8988T (cell line): ENCODE measurements around the gene RHOJ.

ENCODE experiments used
- DNase-seq: peaks from one replicate; pipeline ENCODE4 v3.0.0; 2011

The RHOJ gene

DNA sequence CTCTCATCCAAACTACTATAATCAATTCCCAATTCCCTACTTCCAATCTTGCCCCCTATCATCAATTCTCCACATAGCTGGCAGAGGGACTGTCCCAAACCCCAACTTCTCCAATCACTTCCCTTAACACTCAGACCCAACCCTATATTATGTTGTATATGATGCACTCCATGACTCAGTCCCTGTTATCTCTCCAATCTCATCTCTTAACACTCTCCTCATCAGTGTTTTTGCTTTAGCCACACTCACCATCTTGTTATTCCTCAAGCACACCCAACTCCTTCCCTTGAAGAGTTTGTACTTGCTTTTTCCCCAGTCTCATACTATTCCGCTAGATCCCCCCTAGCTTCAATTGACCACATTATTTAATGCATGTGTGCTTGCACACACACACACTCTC is 4.9 kb downstream of the RHOJ start:
- no peak for DNase-seq

DNA sequence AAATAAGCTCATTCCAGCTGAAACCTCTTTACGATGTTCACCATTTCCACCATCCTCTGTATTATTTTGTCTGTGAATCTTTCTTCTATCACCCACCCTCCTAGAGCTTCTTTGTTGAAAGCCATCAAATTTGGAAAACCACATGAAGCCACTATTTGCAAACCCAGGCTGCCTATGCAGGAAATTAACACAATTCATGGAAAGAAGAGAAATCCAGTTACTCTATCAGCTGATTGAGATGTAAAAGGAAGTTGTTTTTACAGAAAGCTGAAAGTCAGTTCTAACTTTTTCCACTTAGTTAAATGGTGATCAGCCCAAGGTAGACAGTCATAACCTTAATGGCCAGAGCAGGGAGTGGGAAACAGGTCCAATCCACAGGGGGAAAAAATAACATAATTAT is 6.6 kb downstream of the RHOJ start:
- DNase-seq: no peak

DNA sequence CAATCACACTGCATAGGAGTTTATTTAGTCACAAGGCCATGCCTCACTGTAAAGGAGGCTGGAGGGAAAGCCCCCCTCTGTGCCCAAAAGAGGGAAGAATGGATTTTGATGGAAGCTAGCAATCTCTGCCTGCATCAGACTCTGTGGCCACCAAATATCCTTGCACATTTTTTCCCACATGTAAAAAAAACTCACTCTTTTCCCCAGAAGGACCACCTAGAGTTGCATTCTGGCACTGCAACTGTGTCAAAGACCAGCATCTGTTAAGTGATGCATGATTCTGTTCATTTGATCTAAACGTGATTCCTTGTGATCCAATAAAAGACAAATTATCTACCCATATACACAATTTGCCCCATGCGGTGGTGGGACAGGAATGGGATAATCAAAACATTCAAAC is 8.0 kb downstream of the RHOJ start:
- no peak for DNase-seq

DNA sequence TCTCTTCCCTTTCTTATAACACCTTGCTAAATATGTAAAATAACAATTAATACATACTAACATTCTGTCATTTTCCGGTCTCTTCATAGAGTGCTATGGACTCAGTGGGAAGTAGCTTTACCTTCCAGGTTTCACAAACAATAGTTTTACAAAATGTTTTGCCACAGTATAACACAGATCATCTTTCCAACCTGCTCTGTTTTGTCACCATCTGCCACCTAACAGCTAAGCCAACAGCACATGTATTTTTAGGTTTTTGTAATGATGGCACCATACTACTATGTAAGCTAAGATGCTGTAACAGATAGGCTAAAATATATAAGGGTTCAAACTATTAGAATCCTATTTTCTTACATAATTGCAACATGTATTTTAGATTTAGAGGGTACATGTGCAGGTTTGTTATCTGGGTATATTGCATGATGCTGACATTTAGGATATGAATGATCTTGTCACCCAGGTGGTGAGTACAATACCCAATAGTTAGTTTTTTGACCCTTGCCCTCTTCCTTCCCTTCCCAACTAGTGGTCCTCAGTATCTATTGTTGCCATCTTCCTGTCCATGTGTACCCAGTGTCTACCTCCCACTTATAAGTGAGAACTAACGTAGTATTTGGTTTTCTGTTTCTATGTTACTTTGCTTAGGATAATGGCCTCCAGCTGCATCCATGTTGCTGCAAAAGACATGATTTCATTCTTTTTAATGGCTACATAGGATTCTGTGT is 8.7 kb downstream of the RHOJ start:
- no peak for DNase-seq

DNA sequence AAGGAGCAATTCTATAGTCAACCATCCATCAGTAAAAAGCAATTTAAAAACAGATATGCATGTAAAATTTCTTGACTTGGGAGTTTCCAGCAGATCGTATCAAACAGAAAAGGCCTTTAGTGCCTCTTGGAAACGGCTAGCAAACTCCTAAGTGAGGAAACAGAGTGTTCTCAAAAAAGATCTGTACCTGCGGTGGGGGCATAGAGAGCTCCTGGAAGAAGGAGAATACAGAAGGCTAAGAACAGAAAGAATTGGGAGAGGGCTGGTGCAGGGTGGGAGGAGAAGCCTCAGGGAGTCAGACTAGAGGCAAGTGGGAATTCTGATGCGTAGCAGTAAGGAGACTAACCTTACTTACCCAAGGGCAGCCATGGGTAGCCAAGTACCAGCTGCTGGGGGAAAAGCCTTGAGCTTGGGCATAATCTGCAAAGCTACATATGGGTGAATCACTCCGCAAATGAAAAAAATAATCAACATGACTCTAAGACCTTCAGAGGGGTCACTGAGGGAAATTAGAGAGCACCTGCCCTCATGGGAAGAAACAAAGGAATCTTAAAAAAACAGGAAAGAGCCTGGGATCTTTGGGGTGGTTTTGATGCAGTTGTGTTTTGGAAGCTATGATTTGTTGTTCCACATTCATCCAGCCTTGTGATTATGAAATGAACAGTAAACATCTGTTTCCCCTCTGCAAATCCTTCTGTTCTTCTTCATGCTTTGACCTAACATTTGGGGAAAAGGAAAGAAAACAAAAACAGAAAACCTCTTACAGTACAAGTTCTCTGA is 10.4 kb downstream of the RHOJ start:
- DNase-seq: no peak

DNA sequence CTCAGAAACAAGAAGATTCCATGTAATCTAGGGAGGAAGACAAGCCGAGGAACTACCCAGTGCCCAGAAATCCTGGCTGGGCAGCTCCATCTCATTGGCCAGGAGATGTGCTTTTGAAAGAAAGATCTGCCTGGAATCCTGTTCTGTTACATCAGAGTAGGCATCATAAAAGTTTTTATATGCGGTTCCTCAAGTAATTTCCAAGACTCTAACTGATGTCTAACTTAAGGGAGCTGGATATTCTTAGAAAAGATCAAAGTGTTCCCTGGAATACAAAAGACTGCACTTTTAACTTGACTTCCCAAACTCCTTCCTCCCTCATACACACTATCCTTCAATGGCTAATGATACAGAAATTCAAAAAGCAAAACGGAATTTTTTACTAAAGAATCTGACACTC is 16.3 kb downstream of the RHOJ start:
- no peak for DNase-seq

DNA sequence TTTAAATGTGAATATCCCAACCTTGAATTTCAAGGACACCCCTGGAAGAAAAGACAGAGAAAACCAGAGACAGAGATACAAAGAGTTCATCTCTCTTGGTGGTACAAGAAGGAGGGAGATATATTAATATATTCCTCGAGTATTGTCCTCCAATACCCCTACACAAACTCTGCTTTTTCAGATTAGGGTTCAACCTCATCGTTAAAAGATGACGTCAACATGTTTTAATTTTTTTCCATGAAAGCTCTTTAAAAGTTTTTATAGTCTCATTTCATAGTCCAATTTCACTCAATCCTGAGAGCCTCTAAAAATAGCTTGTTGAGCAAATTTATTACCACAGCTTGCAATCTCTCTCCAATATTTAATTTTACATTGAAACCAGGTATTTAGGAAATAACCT is 19.4 kb downstream of the RHOJ start:
- DNase-seq: no peak

DNA sequence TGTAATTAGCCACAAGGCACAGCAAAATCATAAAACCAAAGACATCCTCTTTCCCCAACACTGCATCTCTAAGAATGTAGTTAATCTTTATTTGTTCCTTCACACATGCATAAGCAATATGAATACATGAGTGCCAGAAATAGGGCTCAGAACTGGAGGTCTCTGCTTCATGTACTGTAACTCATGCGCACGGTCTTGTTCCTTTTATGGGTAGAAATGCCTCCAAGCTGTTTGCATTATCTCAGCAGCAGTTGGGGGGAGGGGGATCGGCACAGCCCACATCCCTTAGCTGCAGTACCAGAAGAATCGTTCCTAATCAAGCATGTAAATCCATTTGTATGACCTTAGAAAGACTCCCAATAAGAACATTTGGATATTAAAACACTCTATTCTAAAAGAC is 20.0 kb downstream of the RHOJ start:
- DNase-seq: no peak

DNA sequence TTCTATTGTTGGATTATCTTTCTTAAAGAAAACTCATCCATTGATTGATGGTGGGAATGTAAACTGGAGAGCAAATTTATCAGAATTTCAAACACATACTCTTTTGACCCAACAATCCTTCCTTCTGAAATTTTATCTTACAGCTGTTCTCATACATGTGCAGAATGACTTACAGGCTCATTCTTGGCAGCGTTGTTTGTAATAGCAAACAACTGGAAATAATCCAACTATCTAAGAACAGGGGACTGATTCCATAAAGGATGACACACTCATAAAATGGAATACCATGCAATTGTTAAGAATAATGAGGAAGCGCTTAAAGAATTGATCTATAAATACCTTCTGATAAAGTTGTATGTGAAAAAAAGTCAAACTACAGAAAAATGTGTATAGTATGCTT is 24.0 kb downstream of the RHOJ start:
- DNase-seq: no peak

DNA sequence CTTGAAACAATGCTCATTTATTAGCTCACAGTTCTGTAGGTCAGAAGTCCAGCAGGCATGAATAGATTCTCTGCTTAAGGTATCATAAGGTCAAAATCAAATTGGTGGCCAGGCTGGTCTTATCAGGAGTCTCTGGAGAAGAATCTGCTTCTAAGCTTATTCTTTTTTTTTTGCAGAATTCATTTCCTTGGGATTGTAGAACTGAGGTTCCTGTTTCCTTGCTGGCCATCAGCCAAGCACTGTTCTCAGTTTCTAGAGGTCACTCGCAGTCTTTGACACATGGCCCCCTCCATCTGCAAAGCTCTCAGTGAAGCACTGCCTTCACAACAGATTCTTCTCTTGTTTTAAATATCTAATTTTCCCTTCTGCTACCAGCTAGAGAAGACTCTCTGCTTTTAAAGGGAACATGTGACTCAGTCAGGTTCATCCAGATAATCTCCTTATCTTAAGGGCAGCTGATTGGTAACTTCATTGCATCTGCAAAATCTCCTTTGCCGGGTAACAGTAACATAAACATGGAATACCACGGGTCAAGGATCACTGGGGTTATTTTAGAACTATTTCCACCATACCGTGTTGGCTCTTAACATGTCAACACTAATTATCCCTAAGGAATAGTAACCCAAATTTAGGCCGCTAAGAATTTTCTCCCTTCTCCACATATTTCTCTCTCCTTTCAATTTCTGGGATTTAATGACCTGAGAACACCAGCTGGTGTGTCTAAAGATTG is 25.3 kb downstream of the RHOJ start:
- no peak for DNase-seq

DNA sequence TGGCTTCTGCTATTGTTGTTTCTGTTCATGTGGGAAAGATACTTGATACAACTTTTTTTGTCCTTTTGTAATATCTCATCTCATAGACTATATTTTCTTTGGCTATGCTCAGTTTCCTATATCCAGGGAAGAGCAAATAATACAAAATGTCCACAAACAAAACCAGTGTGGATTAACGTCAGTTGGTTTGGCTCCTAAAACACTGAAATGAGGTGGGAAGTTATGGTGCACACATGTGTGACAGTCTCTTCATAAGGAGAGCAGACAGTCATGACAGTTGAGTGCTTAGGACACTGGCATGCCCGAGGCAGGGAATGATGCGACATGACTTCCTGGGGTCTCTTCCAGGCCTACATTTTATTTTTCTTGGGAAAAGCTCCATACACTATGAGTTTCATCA is 27.5 kb downstream of the RHOJ start:
- no peak for DNase-seq

DNA sequence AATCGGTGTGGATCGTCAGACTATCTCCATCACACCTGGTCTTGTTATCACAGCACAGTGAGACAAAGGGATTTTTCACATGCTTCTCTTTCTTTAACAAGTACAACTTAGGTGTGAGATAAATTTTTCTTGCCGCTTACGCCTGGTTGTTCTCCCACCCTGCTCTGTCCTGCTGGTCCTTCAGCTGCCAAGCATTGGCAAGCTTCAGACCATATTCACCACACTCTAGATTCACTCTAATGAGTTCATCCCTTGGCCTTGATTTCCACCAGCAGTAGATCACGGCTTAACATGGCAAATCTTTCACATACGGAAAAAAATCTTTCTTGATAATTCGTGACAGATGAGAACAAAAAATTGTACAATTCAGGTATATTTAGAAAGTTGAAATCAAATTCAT is 33.5 kb downstream of the RHOJ start:
- no peak for DNase-seq

DNA sequence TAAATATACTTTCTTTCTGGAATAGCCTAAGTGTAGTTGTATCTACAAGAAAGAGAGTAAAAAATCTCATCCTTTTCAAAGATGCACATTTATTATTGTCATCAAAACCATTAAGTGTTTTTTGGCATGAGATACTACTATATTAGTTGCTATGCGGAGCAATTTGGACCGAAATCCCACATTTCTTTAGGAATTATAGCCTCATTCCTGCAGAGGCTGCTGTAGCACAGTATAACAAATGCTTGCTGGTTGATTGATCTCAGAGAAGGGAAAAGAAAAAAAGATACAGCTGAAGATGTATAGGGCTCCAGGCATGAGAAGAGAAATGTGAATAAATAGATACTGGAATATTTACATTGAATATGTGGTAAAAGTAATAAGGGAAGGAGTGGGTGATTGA is 36.0 kb downstream of the RHOJ start:
- DNase-seq: no peak

DNA sequence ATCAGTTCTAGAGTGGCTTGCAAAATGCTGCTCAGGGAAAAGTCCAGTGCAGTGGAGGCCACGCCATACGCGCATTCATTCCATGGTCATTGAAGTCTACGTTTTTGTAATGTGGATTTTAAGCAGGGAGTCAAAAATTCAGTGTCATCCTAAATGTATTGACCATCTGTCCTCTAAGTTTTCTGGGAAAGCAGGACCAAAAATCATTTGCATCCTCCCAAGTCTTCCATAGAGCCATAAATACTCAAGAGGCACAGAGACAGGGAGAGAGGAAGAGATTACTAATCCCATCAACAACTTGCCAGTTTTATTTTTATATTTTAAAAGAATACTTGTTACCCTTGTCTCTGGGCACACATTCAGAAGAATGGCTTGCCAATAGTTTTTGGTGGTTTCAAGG is 36.9 kb downstream of the RHOJ start:
- no peak for DNase-seq

DNA sequence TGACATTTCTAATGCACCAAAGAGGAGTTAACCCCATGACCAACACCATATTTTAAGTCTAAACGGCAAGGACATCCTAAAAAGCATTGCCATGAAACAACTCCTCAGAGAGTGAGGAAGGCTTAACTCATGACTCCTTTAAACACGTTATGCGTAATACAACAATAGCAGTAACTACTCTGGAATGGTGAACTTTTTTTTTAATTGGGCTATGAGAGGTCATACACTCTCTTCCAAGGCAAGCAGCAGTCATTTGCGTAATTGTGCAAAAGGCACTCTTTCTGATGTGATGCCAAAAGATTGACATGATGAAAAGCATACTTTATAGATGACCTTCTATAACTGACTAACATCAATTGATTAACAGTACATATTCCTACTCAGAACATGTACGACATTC is 39.4 kb downstream of the RHOJ start:
- no peak for DNase-seq

DNA sequence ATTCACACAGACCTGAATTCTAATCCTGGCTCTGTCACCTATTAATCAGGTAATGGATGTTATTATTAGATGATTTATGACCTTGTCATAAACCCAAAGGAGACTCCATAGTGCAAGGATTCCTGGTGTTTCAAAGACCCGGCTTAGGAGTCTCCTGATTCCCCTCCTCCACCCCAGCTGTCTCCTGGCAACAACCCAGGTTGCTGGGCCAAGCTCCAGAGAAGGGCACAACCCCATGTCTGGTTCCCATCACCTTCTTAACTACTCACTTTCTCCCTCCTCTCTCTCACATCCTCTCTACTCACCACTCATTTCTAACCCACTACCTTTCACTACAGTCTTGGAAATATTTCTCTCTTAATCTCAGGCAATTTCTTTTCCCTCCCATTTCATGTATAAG is 41.6 kb downstream of the RHOJ start:
- no peak for DNase-seq

DNA sequence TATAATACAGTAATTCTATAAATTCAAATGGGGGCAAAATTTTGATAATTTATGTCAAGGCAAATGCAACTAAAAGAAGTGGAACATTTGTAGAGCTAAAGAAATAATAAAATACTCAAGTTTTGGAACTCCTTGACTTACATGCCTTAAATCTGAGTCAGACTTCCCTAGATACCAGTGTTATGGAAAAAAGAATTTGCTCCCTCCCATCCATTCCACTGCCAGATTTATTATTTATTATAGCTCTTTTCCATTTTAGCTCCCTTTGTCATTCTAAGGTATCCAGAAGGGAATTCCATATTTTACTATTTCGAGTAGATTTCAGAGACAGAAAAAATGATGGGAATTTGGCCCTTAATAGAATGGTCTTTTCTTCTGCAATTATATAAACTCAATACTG is 44.0 kb downstream of the RHOJ start:
- no peak for DNase-seq

DNA sequence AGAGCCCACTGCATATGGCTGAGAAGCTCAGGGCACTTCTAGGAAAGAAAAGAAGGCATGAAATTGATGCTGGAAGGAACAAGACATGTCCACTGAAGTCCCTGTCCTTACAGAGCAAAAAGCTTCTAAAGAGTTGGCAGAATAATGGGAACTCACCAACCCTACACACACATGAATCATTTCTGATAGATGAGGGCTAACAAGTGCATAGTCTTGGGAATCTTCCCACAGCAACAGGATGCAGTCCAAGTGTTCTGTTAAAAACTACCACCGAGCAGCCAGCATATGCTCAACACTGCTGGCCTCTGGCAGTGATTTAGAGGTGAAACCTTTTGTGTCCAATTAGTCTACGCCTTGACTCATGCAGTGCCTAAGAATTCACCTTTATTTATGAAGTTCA is 44.8 kb downstream of the RHOJ start:
- DNase-seq: no peak

DNA sequence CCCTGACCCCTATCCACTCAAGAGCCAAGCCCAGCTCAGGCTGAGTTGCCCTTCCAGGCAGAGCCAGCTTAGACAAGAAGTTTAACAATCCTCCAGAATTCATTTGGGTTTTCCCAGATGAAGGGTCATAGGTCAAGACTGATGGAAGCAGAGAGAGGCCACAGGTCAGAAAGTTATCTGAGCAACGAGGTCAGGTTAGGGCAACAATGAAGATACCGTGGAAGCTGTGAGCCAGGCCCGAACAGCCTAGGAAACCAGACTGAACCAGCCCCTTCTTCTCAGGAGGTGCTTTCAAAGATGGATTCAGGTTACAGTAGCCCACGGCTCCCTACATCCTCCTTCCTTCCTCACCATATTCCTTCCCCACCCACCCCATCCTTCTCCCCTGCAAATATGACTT is 53.1 kb downstream of the RHOJ start:
- no peak for DNase-seq

DNA sequence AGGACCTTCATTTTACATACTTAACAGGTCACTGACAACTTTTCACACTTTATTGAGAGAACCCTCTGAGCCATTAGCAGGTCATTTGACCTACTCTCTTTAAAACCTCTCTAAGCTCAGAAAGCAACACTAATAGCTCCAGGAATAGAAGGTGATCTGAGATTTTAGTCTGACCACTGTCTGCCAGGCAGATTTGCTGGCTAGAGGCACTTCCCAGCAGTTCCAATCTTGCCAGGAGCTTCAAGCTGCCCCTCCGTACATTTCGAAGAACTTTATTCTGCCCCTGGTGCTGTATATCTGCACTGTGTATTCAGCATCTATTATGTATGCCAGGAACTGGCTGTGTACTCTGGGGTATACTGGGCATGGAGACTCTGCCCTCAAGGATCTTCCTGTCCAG is 58.2 kb downstream of the RHOJ start:
- no peak for DNase-seq

DNA sequence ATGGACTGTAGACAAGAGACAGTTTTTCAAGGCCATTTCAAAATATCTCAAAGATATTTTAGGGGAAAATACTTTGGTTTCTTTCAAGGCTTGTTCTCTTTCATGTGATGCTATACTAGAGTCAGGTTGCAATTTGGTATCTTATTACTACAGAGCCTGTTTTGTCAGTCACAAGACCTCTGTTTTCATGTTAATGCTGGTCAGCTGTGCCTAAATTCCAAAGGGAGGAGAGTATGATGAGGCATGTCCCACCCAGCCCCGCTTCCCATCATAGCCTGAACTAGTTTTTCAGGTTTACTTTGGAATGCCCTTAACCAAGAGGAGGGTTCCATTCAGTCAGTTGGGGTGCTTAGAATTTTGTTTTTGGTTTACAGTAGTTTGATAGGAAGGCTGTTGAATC is 61.9 kb downstream of the RHOJ start:
- DNase-seq: no peak

DNA sequence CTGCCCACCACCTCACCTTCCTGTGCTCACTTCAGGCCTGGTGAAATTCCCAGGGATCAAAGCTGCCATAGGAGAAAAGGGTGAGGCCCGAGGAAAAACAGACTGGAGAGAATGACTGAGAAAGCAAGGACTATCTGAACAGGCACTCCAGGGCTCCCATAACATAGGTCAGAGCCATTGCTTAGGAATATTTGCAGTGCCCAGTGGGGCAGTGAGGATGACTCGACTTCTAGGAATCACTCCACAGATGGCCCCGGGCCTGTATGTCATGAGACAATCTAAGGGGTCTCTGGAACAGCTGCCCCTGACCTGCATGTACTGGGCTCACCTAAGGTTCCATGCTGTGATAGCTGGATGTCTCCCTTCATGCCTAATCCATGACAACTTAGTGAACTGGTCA is 62.9 kb downstream of the RHOJ start:
- no peak for DNase-seq

DNA sequence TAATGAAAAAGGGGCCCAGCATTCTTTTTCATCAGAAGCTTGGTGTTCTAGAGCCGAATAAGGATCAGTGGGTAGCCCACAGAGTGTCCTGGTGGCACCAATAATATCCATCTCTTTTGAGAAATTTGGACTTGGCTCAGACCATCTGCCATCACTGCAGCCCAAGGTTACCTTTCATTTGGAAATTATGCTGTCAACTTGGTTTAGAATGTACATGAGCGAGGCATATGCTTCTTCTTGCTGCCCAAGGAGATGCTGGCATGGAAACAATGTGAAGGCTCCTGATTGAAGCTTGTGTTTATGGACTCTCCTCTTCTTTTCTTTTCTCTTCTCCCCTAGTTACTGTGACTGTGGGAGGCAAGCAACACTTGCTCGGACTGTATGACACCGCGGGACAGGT is 64.5 kb downstream of the RHOJ start:
- DNase-seq: no peak

DNA sequence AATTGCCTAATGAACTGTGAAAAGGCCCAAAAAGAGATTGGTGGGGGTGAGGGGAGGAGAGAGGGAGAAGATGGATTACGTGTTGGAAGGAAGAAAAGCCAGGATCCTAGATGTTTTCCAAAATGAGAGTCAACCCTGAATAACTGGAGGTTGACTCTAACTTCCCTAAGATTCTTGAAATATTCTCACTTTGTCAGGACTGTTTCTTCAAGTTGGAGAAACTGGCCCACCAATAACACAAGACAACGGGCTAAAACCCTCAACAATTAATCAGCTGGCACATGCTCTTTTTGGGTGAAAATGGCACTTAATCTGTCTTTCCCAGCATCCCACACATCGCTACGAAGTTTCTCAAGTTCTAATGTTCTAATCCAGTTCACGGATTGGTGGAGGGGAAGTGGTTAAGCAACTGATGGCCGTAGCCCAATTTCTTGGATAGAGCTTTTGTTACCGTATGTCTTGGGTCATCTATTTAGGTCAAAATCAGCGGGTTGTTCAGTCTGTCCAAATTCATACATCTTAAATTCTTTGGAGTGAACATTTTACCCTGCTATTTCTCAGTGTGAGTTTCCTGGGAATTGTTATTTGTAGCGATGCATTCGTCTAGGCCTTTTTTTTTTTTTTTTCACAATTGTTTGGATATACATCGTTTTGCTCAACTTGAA is 65.5 kb downstream of the RHOJ start:
- no peak for DNase-seq
